Neural cell (in vitro differentiated cells): ENCODE results near the gene ALAS1.

Experiments used
- CTCF ChIP-seq: fragments of 450-650 bp; IDR thresholded peaks from 2 replicates; pipeline ENCODE4 v1.5.1; 2014; ENCODE audit warnings: antibody characterized with exemption, mild to moderate bottlenecking, moderate library complexity; ENCODE audit not compliant: poor library complexity, severe bottlenecking
- EP300 ChIP-seq: fragments of 450-650 bp; conservative IDR thresholded peaks from 2 replicates; pipeline ENCODE4 v1.6.1; 2014; ENCODE audit warnings: antibody characterized with exemption, mild to moderate bottlenecking, moderate library complexity; ENCODE audit not compliant: poor library complexity, severe bottlenecking
- EZH2 ChIP-seq: fragments of 200-600, 300-800 bp; shearing (Covaris generic), sonication (generic); IDR thresholded peaks from 2 replicates; pipeline ENCODE4 v1.6.1; 2014; ENCODE audit warnings: antibody characterized with exemption, low read length, borderline replicate concordance, mild to moderate bottlenecking; ENCODE audit not compliant: insufficient read depth, poor library complexity, severe bottlenecking
- POLR2AphosphoS5 ChIP-seq: IDR thresholded peaks from 2 replicates; pipeline ENCODE4 v1.6.1; 2012
- RAD21 ChIP-seq: fragments of 450-650 bp; conservative IDR thresholded peaks from 2 replicates; pipeline ENCODE4 v1.6.1; 2014; ENCODE audit warnings: antibody characterized with exemption, mild to moderate bottlenecking, moderate library complexity
- REST ChIP-seq: IDR thresholded peaks from 2 replicates; pipeline ENCODE4 v1.6.1; 2012; ENCODE audit warnings: borderline replicate concordance
- TAF1 ChIP-seq: IDR thresholded peaks from 2 replicates; pipeline ENCODE4 v1.6.1; 2012; ENCODE audit warnings: low read depth

GRCh38 chr3:52213901-52214300 lies 15.9 kb downstream of the ALAS1 start:
- TF ChIP-seq REST, result no peak
- no peak for TF ChIP-seq CTCF
- TF ChIP-seq RAD21, result no peak
- no peak for TF ChIP-seq POLR2AphosphoS5
- TF ChIP-seq EP300, result no peak
- TF ChIP-seq TAF1, result no peak
- TF ChIP-seq EZH2, result no peak
